WTC11 (cell line): ENCODE data around the gene AFF2. TPM values are rescaled to one million over a fixed set of nuclear protein-coding genes. Genes with fewer than 3 reads are reported as not detected.

Experiments used
- ATAC-seq: fragments of 200-7000 bp; cut with Tn5 transposase; 2 replicates; pipeline ENCODE4 v1.10.0; 2021; ENCODE audit warnings: mild to moderate bottlenecking, moderate library complexity
- CTCF ChIA-PET: fragments of 300-600 bp; sonication (Branson Sonifier 250); formaldehyde crosslinking; loops from one replicate; lab custom pipeline; 2021; ENCODE audit warnings: antibody characterized with exemption; lab: Charles Lee
- POLR2A ChIA-PET: fragments of 350-600 bp; sonication (Branson Sonifier 250); formaldehyde crosslinking; loops from one replicate; lab custom pipeline; 2021; ENCODE audit warnings: antibody characterized with exemption; lab: Charles Lee
- DNase-seq: peaks from one replicate; pipeline ENCODE4 v3.0.0; 2021; ENCODE audit warnings: low spot score
- H3K27ac Mint-ChIP-seq: 2 replicates; pipeline ENCODE4 v1.8.0; 2021; ENCODE audit warnings: mixed read lengths
- H3K27me3 Mint-ChIP-seq: 2 replicates; pipeline ENCODE4 v1.8.0; 2021; ENCODE audit warnings: low read depth, mild to moderate bottlenecking, moderate library complexity, mixed read lengths
- H3K36me3 Mint-ChIP-seq: 2 replicates; pipeline ENCODE4 v1.8.0; 2021; ENCODE audit warnings: mixed read lengths
- H3K4me1 Mint-ChIP-seq: 2 replicates; pipeline ENCODE4 v1.8.0; 2022; ENCODE audit warnings: mixed read lengths
- H3K4me3 Mint-ChIP-seq: 2 replicates; pipeline ENCODE4 v1.8.0; 2021; ENCODE audit warnings: mild to moderate bottlenecking, moderate library complexity, mixed read lengths
- H3K9me3 Mint-ChIP-seq: 2 replicates; pipeline ENCODE4 v1.8.0; 2021; ENCODE audit warnings: mixed read lengths
- AFF4 ChIP-seq: sonication (generic); formaldehyde crosslinking; IDR thresholded peaks from 2 replicates; pipeline ENCODE4 v1.8.1; 2023; ENCODE audit warnings: mild to moderate bottlenecking, missing genetic modification reagents, borderline replicate concordance
- ATF1 ChIP-seq: sonication (generic); formaldehyde crosslinking; IDR thresholded peaks from 2 replicates; pipeline ENCODE4 v1.8.1; 2023; ENCODE audit warnings: mild to moderate bottlenecking, moderate library complexity, missing genetic modification reagents
- CBFB ChIP-seq: sonication (generic); formaldehyde crosslinking; IDR thresholded peaks from 2 replicates; pipeline ENCODE4 v1.8.1; 2022; ENCODE audit warnings: mild to moderate bottlenecking, low read depth, missing genetic modification reagents
- CTCF ChIP-seq: fragments of 200-600 bp; IDR thresholded peaks from 2 replicates; pipeline ENCODE4 v1.8.0; 2022; ENCODE audit warnings: antibody characterized with exemption
- GABPB1 ChIP-seq: sonication (generic); formaldehyde crosslinking; IDR thresholded peaks from 2 replicates; pipeline ENCODE4 v1.8.1; 2023; ENCODE audit warnings: mild to moderate bottlenecking, missing genetic modification reagents
- HMGA2 ChIP-seq: fragments of 250-450 bp; sonication (Bioruptor Pico); IDR thresholded peaks from 2 replicates; pipeline ENCODE4 v1.4.0; 2021; ENCODE audit warnings: mild to moderate bottlenecking, moderate library complexity
- IRF2 ChIP-seq: sonication (generic); formaldehyde crosslinking; IDR thresholded peaks from 2 replicates; pipeline ENCODE4 v1.8.0; 2022; ENCODE audit warnings: low read depth, missing genetic modification reagents, borderline replicate concordance
- JUN ChIP-seq: sonication (generic); formaldehyde crosslinking; IDR thresholded peaks from 2 replicates; pipeline ENCODE4 v1.8.0; 2023; ENCODE audit warnings: mild to moderate bottlenecking, missing genetic modification reagents
- PRRX2 ChIP-seq: fragments of 250-450 bp; sonication (Bioruptor Pico); IDR thresholded peaks from 2 replicates; pipeline ENCODE4 v1.8.0; 2021; ENCODE audit warnings: mild to moderate bottlenecking
- SP1 ChIP-seq: sonication (generic); formaldehyde crosslinking; conservative IDR thresholded peaks from 2 replicates; pipeline ENCODE4 v1.8.1; 2022; ENCODE audit warnings: missing genetic modification reagents
- TEAD1 ChIP-seq: sonication (generic); formaldehyde crosslinking; IDR thresholded peaks from 2 replicates; pipeline ENCODE4 v1.8.0; 2022; ENCODE audit warnings: mild to moderate bottlenecking, missing genetic modification reagents
- ZNF281 ChIP-seq: sonication (generic); formaldehyde crosslinking; IDR thresholded peaks from 2 replicates; pipeline ENCODE4 v1.8.0; 2023; ENCODE audit warnings: mild to moderate bottlenecking, missing genetic modification reagents
- ZNF317 ChIP-seq: sonication (generic); formaldehyde crosslinking; IDR thresholded peaks from 2 replicates; pipeline ENCODE4 v1.8.1; 2023; ENCODE audit warnings: low read depth, mild to moderate bottlenecking, moderate library complexity, missing genetic modification reagents, borderline replicate concordance
- ZNF671 ChIP-seq: fragments of 250-450 bp; sonication (Bioruptor Pico); IDR thresholded peaks from 2 replicates; pipeline ENCODE4 v1.8.0; 2021; ENCODE audit warnings: mild to moderate bottlenecking
- total RNA-seq: library from RNA; stranded (reverse); gene quantifications from 3 replicates; pipeline ENCODE4 v1.2.3, GENCODE V29; 2021
- TF ChIP-seq, protein P1 (sequence below): sonication (generic); formaldehyde crosslinking; IDR thresholded peaks from 2 replicates; pipeline ENCODE4 v1.8.0; 2022; ENCODE audit warnings: mild to moderate bottlenecking, missing genetic modification reagents
- TF ChIP-seq, protein P2 (sequence below): sonication (generic); formaldehyde crosslinking; IDR thresholded peaks from 2 replicates; pipeline ENCODE4 v1.8.0; 2022; ENCODE audit warnings: mild to moderate bottlenecking, missing genetic modification reagents
- TF ChIP-seq, protein P3 (sequence below): sonication (generic); formaldehyde crosslinking; IDR thresholded peaks from 2 replicates; pipeline ENCODE4 v1.8.0; 2023; ENCODE audit warnings: missing genetic modification reagents
- TF ChIP-seq, protein P4 (sequence below): sonication (generic); formaldehyde crosslinking; IDR thresholded peaks from 2 replicates; pipeline ENCODE4 v1.8.0; 2022; ENCODE audit warnings: mild to moderate bottlenecking, missing genetic modification reagents

The AFF2 gene
- total RNA-seq, 1 experiment from 2014 or later = 7.6 TPM

DNA sequence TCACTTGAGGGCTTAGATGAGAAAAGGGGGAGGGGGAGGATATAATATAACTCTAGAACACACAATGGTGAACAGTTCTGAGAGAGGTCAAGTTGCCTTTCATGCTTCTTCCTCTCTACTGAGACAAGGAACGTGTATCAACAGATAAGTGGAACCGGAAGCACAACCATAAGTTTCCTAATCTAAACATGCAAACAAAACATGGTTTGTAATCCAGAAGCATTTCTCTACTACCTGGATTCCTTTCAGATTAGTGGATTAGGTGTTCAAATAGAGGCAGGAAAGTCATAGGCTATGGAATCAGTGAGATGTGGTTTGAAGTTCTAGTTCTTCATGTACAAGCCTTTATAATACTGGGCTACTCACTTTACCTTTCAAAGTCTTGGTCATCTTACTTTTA lies 544.1 kb downstream of the AFF2 start:
- no peak for DNase-seq
- Mint-ChIP-seq H3K36me3 (no peaks in the 10 kb centered on the region), H3K27me3 (no peaks in the 10 kb centered on the region), H3K4me1 (no peaks in the 10 kb centered on the region), H3K9me3 (no peaks in the 10 kb centered on the region), H3K4me3 (no peak overlapping the region), H3K27ac (no peak overlapping the region)
- no peak for TF ChIP-seq PRRX2
- no peak for TF ChIP-seq ZNF281 (CRISPR knock-in tag)
- no peak for TF ChIP-seq AFF4 (CRISPR knock-in tag)
- TF ChIP-seq SP1 (CRISPR knock-in tag) = no peak
- no peak for TF ChIP-seq CBFB (CRISPR knock-in tag)
- TF ChIP-seq, protein P1, sequence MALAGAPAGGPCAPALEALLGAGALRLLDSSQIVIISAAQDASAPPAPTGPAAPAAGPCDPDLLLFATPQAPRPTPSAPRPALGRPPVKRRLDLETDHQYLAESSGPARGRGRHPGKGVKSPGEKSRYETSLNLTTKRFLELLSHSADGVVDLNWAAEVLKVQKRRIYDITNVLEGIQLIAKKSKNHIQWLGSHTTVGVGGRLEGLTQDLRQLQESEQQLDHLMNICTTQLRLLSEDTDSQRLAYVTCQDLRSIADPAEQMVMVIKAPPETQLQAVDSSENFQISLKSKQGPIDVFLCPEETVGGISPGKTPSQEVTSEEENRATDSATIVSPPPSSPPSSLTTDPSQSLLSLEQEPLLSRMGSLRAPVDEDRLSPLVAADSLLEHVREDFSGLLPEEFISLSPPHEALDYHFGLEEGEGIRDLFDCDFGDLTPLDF (CRISPR knock-in tag) = no peak
- TF ChIP-seq ZNF671 (CRISPR knock-in tag) = no peak
- no peak for TF ChIP-seq ZNF317 (CRISPR knock-in tag)
- TF ChIP-seq HMGA2 = no peak
- no peak for TF ChIP-seq TEAD1 (CRISPR knock-in tag)
- TF ChIP-seq ATF1 (CRISPR knock-in tag) = no peak
- TF ChIP-seq, protein P2, sequence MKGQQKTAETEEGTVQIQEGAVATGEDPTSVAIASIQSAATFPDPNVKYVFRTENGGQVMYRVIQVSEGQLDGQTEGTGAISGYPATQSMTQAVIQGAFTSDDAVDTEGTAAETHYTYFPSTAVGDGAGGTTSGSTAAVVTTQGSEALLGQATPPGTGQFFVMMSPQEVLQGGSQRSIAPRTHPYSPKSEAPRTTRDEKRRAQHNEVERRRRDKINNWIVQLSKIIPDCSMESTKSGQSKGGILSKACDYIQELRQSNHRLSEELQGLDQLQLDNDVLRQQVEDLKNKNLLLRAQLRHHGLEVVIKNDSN = no peak
- no peak for ATAC-seq
- CTCF ChIA-PET = no interaction called here
- POLR2A ChIA-PET = no interaction called here

GRCh38 chrX:149045645-149046210 lies 545.3 kb downstream of the AFF2 start:
- H3K27me3 Mint-ChIP-seq = no peaks in the 10 kb centered on the region
- ChIA-PET CTCF (no interaction called here), POLR2A (no interaction called here)
- H3K36me3 Mint-ChIP-seq = no peaks in the 10 kb centered on the region
- H3K4me3 Mint-ChIP-seq = no peak overlapping the region
- H3K27ac Mint-ChIP-seq = no peak overlapping the region
- DNase-seq = no peak
- H3K9me3 Mint-ChIP-seq = no peaks in the 10 kb centered on the region
- no peak for ATAC-seq
- H3K4me1 Mint-ChIP-seq = no peaks in the 10 kb centered on the region
- no peak for TF ChIP-seq CTCF
- no peak for TF ChIP-seq ATF1 (CRISPR knock-in tag)
- TF ChIP-seq, protein P3, sequence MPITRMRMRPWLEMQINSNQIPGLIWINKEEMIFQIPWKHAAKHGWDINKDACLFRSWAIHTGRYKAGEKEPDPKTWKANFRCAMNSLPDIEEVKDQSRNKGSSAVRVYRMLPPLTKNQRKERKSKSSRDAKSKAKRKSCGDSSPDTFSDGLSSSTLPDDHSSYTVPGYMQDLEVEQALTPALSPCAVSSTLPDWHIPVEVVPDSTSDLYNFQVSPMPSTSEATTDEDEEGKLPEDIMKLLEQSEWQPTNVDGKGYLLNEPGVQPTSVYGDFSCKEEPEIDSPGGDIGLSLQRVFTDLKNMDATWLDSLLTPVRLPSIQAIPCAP (CRISPR knock-in tag) = no peak
- TF ChIP-seq, protein P4, sequence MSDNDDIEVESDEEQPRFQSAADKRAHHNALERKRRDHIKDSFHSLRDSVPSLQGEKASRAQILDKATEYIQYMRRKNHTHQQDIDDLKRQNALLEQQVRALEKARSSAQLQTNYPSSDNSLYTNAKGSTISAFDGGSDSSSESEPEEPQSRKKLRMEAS (CRISPR knock-in tag) = no peak
- no peak for TF ChIP-seq JUN (CRISPR knock-in tag)
- no peak for TF ChIP-seq ZNF281 (CRISPR knock-in tag)
- TF ChIP-seq IRF2 (CRISPR knock-in tag) = no peak
- TF ChIP-seq, protein P1 (CRISPR knock-in tag) = no peak
- TF ChIP-seq GABPB1 (CRISPR knock-in tag) = no peak
